Memory B cell (primary cell): ENCODE data around the gene DACT2.

Experiments used
- ATAC-seq: fragments of 150-1000 bp; cut with Tn5 transposase; 2 replicates; pipeline ENCODE4 v1.10.0; 2021; ENCODE audit warnings: low read depth, mild to moderate bottlenecking, moderate library complexity
- DNase-seq, 2 donors: peaks; one replicate each; pipeline ENCODE4 v3.0.0; 2022; ENCODE audit warnings: low spot score in 2 of 2
- H3K27ac Mint-ChIP-seq: one replicate; pipeline ENCODE4 v1.8.0; 2022; ENCODE audit warnings: mild to moderate bottlenecking, moderate library complexity, mixed read lengths
- H3K27me3 Mint-ChIP-seq: one replicate; pipeline ENCODE4 v1.8.0; 2022; ENCODE audit warnings: mixed read lengths
- H3K36me3 Mint-ChIP-seq: one replicate; pipeline ENCODE4 v1.8.0; 2022; ENCODE audit warnings: mild to moderate bottlenecking, mixed read lengths
- H3K4me1 Mint-ChIP-seq: one replicate; pipeline ENCODE4 v1.8.0; 2022; ENCODE audit warnings: mixed read lengths
- H3K4me3 Mint-ChIP-seq: one replicate; pipeline ENCODE4 v1.8.0; 2022; ENCODE audit warnings: mild to moderate bottlenecking, moderate library complexity, mixed read lengths
- H3K9me3 Mint-ChIP-seq: one replicate; pipeline ENCODE4 v1.8.0; 2022; ENCODE audit warnings: mixed read lengths

Gene DACT2

DNA sequence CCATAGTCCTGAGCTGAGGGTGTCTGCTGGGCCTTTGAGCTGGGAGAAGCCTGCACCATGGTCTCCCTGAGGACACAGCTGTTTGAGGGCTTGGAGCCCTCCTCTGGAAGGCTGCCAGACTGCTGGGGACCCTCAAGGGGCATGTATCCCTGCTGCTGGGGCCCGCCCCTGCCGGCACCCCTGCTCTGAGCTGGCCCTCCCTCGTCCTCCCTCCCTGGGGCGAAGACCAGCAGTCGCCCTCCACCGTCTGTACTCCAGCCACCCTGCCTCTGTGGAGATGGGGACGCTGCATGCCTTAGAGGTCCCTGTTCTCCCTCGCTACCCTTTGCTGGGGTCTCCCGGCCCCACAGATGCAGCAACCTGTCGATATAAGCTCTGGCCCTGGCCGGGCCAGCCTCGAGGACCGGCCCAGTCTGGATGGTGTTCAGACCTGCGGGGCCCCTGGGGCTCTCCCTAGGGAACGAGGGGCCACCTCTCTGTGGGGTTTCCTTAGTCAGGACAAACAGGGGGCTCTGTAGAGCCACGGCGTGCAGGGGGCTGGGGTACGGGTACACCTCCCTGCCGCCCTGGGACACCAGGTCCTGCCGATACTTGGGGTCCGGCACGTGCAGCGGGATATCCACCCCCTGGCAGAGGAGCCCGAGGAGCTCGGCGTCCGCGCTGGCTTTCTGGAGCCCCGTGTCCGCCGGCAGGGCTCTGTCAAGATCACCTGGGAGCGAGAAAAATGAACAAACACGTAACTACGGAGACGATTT is 11.0 kb downstream of the DACT2 start:
- Mint-ChIP-seq H3K36me3 (no peaks in the 10 kb centered on the region), H3K27ac (no peak overlapping the region), H3K4me3 (no peak overlapping the region), H3K4me1 (peaks cover 2% of the 10 kb centered on the region), H3K9me3 (peaks cover 2% of the 10 kb centered on the region), H3K27me3 (peaks cover 6% of the 10 kb centered on the region)
- DNase-seq (no peak), ATAC-seq (no peak)

DNA sequence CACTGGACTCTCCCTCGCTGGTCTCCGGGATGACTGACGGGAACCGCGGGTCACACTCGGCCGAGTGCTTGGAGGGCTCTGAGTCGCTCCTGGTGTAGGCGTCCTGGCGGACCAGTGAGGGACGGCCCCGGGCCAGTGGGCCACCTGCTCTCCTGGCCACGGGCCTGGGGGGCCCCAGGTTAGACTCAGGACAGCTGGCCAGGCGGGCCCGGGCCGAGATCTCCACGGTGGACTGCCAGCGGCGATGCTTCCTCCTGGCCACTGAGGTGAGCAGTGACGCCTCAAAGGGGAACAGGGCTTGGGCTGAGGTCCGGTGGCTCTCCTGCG is 11.9 kb downstream of the DACT2 start:
- H3K27me3 Mint-ChIP-seq, result peaks cover 6% of the 10 kb centered on the region

DNA sequence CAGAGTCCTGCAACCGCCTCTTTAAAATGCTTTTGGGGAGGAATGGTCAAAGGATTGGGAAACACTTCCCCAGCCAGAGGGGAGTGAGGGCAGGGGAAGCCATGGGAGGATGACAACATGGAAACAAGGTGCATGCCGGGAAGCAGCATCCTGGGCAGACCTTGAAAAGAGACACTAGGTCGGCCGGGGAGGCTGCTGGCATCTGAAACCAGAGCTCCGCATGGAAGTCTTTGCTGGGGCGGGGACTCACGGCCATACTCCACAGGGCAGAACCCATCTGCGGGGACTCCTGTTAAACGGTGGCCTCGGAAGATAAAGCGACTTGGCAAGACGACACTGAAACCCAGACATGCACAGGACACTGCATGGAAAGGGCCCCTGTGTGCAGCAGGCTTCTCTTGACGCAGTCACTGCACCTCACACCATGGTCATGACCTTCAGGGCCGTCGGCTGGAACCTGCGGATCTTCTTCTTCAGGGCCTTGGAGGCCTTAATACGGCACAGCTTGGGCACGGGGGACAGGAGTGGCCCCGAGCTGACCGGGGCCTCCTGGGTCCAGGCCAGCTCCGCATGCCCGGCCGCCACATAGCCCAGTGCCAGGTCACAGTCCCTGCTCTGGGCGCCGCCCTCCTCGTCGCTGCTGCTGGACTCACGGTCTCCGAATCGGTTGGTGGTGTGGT is 12.4 kb downstream of the DACT2 start:
- Mint-ChIP-seq H3K4me1 (peaks cover 2% of the 10 kb centered on the region), H3K36me3 (no peaks in the 10 kb centered on the region), H3K9me3 (peaks cover 2% of the 10 kb centered on the region), H3K27ac (no peak overlapping the region), H3K27me3 (peaks cover 6% of the 10 kb centered on the region), H3K4me3 (no peak overlapping the region)
- ATAC-seq, result no peak
- no peak for DNase-seq

More for the DNA sequence above, 11.9 kb downstream of the DACT2 start:
- H3K36me3 Mint-ChIP-seq, result no peaks in the 10 kb centered on the region
- peaks cover 2% of the 10 kb centered on the region for H3K9me3 Mint-ChIP-seq
- ATAC-seq (no peak), DNase-seq (no peak)
- H3K27ac Mint-ChIP-seq, result no peak overlapping the region
- peaks cover 2% of the 10 kb centered on the region for H3K4me1 Mint-ChIP-seq
- no peak overlapping the region for H3K4me3 Mint-ChIP-seq

GRCh38 chr6:168305863-168306262 is 13.7 kb downstream of the DACT2 start:
- no peak for ATAC-seq
- H3K27me3 Mint-ChIP-seq, result peaks cover 6% of the 10 kb centered on the region
- H3K4me3 Mint-ChIP-seq, result no peak overlapping the region
- H3K36me3 Mint-ChIP-seq, result no peaks in the 10 kb centered on the region
- H3K4me1 Mint-ChIP-seq, result no peaks in the 10 kb centered on the region
- H3K27ac Mint-ChIP-seq, result no peak overlapping the region
- H3K9me3 Mint-ChIP-seq, result no peaks in the 10 kb centered on the region
- no peak for DNase-seq

GRCh38 chr6:168305096-168305749 is 14.4 kb downstream of the DACT2 start:
- DNase-seq (no peak), ATAC-seq (no peak)
- H3K27ac Mint-ChIP-seq, result no peak overlapping the region
- no peaks in the 10 kb centered on the region for H3K9me3 Mint-ChIP-seq
- H3K4me3 Mint-ChIP-seq, result no peak overlapping the region
- no peaks in the 10 kb centered on the region for H3K4me1 Mint-ChIP-seq
- peaks cover 6% of the 10 kb centered on the region for H3K27me3 Mint-ChIP-seq
- no peaks in the 10 kb centered on the region for H3K36me3 Mint-ChIP-seq

DNA sequence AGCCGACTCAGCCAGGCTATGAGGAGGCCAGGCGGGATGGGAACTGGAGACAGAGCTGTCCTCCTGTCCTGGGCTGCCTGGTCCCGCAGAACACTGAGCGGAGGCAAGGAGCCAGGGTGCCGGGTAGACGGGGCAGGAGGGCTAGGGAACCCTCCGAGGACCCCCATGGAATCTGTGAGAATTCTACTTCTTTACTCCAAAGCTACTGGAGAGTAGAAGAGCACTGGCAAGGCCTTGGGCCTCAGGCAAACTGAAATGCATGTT is 14.9 kb downstream of the DACT2 start:
- Mint-ChIP-seq H3K4me1 (no peaks in the 10 kb centered on the region), H3K27me3 (peaks cover 6% of the 10 kb centered on the region), H3K36me3 (no peaks in the 10 kb centered on the region), H3K9me3 (no peaks in the 10 kb centered on the region), H3K27ac (no peak overlapping the region), H3K4me3 (no peak overlapping the region)
- no peak for DNase-seq
- ATAC-seq, result no peak

DNA sequence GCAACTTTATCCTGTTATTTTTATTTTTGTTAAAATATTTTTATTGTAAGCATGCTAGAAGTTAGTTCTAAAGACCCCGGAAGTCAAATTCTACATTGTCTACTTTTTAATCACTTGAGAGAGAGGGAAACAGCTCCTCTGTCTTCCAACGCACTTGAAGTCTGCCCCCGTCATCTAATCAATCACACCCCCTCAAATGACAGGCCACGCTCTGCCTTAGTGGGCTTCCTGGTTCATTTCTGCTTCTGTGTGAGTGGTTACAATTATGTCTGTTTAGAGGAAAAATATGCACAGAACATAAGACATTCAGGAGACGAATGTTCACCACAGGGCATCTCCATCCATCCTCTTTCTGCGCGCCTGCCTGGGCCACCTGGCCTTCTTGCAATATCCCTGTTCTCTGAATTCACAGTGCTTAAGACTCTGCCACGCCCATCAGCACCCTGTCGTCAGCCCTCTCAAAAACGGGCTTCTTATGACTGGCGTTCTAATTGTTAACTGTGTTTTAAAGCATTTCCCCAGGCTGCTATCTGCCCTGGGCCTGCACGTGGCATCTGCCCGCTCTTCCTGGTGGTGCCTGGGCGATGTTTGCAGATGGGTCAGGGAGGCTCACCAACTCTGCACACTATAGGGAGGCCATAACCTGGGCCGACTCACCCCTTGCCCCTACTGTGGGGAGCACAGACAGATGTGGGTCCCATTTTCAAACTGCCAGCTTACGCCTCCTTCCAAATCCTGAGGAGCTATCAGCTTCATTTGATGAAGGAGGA is 15.4 kb downstream of the DACT2 start:
- H3K4me1 Mint-ChIP-seq, result no peaks in the 10 kb centered on the region
- H3K27me3 Mint-ChIP-seq, result peaks cover 6% of the 10 kb centered on the region
- DNase-seq (no peak), ATAC-seq (no peak)
- no peak overlapping the region for H3K4me3 Mint-ChIP-seq
- no peaks in the 10 kb centered on the region for H3K36me3 Mint-ChIP-seq
- H3K9me3 Mint-ChIP-seq, result no peaks in the 10 kb centered on the region
- no peak overlapping the region for H3K27ac Mint-ChIP-seq

DNA sequence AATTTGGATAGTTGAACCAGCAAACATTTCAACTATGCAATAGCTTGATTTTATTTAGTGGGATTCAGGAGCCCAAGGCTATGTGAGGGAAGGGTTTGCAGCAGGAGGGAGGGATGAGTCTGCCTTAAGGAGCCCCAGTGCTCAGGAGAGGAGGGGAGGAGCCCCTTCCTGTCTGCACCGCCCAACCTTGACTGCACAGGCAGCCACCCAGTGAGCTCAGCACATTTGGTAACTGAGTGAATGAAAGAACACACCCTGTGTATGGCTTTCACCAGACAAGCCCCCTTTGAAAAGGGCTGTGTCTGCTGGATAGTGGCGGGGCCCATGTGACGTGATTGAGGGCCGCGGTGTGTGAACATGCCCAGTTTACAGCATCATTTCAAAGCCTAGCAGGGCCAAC is 17.0 kb downstream of the DACT2 start:
- H3K27ac Mint-ChIP-seq, result no peak overlapping the region
- DNase-seq (no peak), ATAC-seq (no peak)
- H3K27me3 Mint-ChIP-seq, result peaks cover 8% of the 10 kb centered on the region
- no peak overlapping the region for H3K4me3 Mint-ChIP-seq
- no peaks in the 10 kb centered on the region for H3K36me3 Mint-ChIP-seq
- no peaks in the 10 kb centered on the region for H3K4me1 Mint-ChIP-seq
- H3K9me3 Mint-ChIP-seq, result no peaks in the 10 kb centered on the region

DNA sequence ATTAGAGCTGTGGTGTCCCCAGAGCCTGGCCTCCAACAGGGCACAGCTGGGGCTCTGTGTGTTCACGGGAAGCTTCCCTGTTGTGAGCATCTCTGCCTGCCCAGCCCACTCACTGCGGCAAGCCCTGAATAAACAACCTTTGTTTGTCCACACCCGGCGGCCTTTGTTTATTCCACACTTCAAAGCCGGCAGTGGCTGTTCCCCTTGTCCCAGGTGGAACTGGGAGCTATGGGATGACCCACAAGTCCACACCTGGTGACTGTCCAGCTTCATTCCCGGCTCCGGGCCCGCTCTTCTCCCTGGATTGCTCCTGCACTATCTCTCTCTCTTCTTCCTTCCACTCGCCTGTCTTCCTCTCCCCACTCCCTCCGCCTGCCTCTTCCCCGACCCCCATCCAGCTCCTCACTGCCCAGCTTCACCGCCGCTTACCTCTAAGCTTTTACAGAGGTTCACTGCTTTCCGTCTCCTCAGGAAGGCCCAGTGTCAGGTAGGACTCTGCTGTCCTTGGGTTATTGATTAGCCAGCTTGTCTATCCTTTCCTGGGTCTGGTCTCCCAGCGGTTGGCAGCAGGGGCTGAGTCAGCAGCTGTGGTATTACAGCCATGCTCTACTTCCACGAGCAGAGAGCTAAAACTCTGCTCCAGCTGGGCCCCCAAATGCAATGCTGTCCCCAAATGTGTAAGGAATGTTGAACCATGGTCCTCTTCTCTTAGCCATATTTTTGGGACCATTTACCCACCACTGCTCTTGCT is 17.8 kb downstream of the DACT2 start:
- H3K27ac Mint-ChIP-seq, result no peak overlapping the region
- no peak for ATAC-seq
- peaks cover 8% of the 10 kb centered on the region for H3K27me3 Mint-ChIP-seq
- no peaks in the 10 kb centered on the region for H3K36me3 Mint-ChIP-seq
- H3K4me3 Mint-ChIP-seq, result no peak overlapping the region
- H3K9me3 Mint-ChIP-seq, result no peaks in the 10 kb centered on the region
- no peaks in the 10 kb centered on the region for H3K4me1 Mint-ChIP-seq
- no peak for DNase-seq

- Mint-ChIP-seq H3K4me1 (no peaks in the 10 kb centered on the region), H3K9me3 (no peaks in the 10 kb centered on the region), H3K36me3 (no peaks in the 10 kb centered on the region), H3K27me3 (peaks cover 6% of the 10 kb centered on the region), H3K4me3 (no peak overlapping the region), H3K27ac (no peak overlapping the region)
- no peak for DNase-seq
- no peak for ATAC-seq
Measured at GRCh38 chr6:168300975-168301647, 18.5 kb downstream of the DACT2 start.

- Mint-ChIP-seq H3K4me1 (no peaks in the 10 kb centered on the region), H3K4me3 (no peak overlapping the region), H3K27ac (no peak overlapping the region), H3K27me3 (peaks cover 5% of the 10 kb centered on the region), H3K36me3 (peaks cover 2% of the 10 kb centered on the region), H3K9me3 (peaks cover 3% of the 10 kb centered on the region)
- ATAC-seq (no peak), DNase-seq (no peak)
Measured at GRCh38 chr6:168299541-168300511, 19.8 kb downstream of the DACT2 start.

DNA sequence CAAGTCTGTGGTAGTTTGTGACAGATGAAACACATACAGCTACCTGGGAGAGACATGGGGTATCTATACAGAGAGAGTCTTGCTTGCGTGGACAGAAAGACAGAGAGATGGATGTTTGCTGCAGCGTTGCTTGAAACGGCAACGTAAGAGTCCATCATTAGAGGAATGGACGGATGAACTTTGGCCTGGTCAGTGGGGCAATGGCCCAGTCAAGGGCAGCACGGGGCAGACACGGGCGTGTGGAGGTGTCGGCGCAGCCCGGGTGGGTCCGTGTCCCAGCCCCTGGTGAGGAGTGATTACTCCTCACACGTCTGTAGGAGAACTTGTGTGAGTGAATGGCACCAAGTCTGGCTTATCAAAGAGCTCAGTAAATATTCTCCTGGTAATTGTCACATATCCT is 21.9 kb downstream of the DACT2 start:
- Mint-ChIP-seq H3K27ac (no peak overlapping the region), H3K4me3 (no peak overlapping the region), H3K4me1 (no peaks in the 10 kb centered on the region), H3K9me3 (peaks cover 3% of the 10 kb centered on the region), H3K27me3 (peaks cover 4% of the 10 kb centered on the region), H3K36me3 (peaks cover 2% of the 10 kb centered on the region)
- ATAC-seq (no peak), DNase-seq (no peak)
